ENCODE results near the gene UTP4. TPM values are rescaled to one million over a fixed set of nuclear protein-coding genes. Genes with fewer than 3 reads are reported as not detected.
"Not testable (repeated sequence)": the region's sequence is repeated elsewhere in the genome, so short reads cannot be mapped to it uniquely, and the experiment has no call there.

UTP4 gene
- total RNA-seq, 3 donors from 2014 or later = 186 to 204 (median 197) TPM

GRCh38 chr16:69115837-69116236 is 16.6 kb upstream of the UTP4 start:
- peaks cover 2% of the 10 kb centered on the region for H3K4me1 Mint-ChIP-seq (ENCODE audit: low read depth)
- H3K4me3 Mint-ChIP-seq = no peak overlapping the region
- H3K9me3 Mint-ChIP-seq = no peaks in the 10 kb centered on the region
- H3K36me3 Mint-ChIP-seq (ENCODE audit: insufficient read depth) = peaks cover 18% of the 10 kb centered on the region
- no peaks in the 10 kb centered on the region for H3K27me3 Mint-ChIP-seq (ENCODE audit: low read depth)
- DNase-seq (no peak), ATAC-seq (no peak)

GRCh38 chr16:69116256-69116875 is 16.1 kb upstream of the UTP4 start:
- no peaks in the 10 kb centered on the region for H3K9me3 Mint-ChIP-seq
- H3K4me1 Mint-ChIP-seq (ENCODE audit: low read depth) = peaks cover 2% of the 10 kb centered on the region
- H3K27me3 Mint-ChIP-seq (ENCODE audit: low read depth) = no peaks in the 10 kb centered on the region
- ATAC-seq (no peak), DNase-seq (no peak)
- H3K36me3 Mint-ChIP-seq (ENCODE audit: insufficient read depth) = peaks cover 22% of the 10 kb centered on the region
- H3K4me3 Mint-ChIP-seq = no peak overlapping the region

DNA sequence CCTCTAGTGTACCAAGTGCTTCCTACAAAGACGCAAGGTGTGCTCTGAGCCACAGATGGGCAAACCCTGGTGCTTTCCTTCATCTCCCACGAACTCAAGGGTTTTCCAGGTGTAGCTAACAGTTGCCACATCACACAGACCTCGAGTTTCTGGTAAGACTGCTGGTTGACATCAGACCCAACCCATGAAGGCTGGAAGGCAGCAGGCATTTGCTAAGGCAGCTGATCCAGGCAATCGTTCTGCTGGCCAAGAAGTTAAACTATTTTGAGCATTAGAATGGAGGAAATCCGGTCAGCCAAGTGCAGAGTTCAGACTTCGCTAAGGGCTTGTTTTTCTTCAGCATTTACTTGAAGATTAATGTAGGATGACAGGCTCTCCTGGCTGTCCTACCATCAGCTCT is 15.5 kb upstream of the UTP4 start:
- no peaks in the 10 kb centered on the region for H3K9me3 Mint-ChIP-seq
- H3K4me3 Mint-ChIP-seq = no peak overlapping the region
- no peaks in the 10 kb centered on the region for H3K27me3 Mint-ChIP-seq (ENCODE audit: low read depth)
- ATAC-seq = no peak
- H3K4me1 Mint-ChIP-seq (ENCODE audit: low read depth) = peaks cover 2% of the 10 kb centered on the region
- peaks cover 21% of the 10 kb centered on the region for H3K36me3 Mint-ChIP-seq (ENCODE audit: insufficient read depth)
- DNase-seq = no peak

GRCh38 chr16:69118468-69118867 is 14.0 kb upstream of the UTP4 start:
- Mint-ChIP-seq H3K4me1 (ENCODE audit: low read depth) (peaks cover 2% of the 10 kb centered on the region), H3K27me3 (ENCODE audit: low read depth) (no peaks in the 10 kb centered on the region), H3K9me3 (no peaks in the 10 kb centered on the region), H3K4me3 (no peak overlapping the region), H3K36me3 (ENCODE audit: insufficient read depth) (peaks cover 21% of the 10 kb centered on the region)
- ATAC-seq (no peak), DNase-seq (no peak)

DNA sequence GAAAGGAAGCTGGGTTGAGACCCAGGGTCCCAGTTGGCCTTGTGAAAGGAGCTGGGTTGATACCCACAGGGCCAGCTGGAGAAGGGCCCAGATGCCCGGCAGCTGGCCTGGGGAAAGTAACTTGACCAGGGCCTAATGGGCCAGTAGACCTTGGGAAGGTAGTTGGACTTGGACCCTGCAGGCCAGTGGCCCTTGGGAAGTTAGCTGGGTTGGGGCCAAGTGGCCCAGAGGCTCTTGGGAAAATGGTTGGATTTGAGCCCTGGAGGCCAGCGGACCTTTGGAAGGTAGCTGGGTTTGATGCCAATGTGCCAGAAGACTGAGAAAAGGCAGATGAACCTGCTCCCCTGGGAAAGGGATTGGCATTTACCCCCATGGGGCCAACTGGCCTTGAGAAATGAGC is 13.5 kb upstream of the UTP4 start:
- H3K4me1 Mint-ChIP-seq (ENCODE audit: low read depth) = peaks cover 2% of the 10 kb centered on the region
- no peak for ATAC-seq
- no peaks in the 10 kb centered on the region for H3K27me3 Mint-ChIP-seq (ENCODE audit: low read depth)
- no peak for DNase-seq
- H3K4me3 Mint-ChIP-seq = no peak overlapping the region
- no peaks in the 10 kb centered on the region for H3K9me3 Mint-ChIP-seq
- peaks cover 21% of the 10 kb centered on the region for H3K36me3 Mint-ChIP-seq (ENCODE audit: insufficient read depth)

DNA sequence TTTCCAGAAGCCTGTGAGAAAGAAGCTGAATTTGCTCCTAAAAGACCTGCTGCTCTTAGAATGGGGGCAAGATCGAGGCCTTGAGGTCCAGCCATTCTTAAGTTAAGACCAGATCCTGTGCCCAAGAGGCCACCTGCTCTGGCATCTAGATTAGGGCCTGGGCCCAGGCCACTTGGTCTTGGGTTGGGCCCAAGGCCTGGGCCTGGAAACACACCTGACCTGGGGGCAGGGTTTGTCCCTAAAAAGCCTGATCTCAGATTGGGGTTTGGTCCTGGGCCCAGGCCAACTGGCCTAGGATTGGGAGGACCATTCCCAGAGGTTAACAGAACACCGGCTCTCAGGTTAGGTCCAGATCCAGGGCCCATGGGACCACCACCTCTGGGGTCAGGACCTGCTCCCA is 12.9 kb upstream of the UTP4 start:
- Mint-ChIP-seq H3K4me3 (no peak overlapping the region), H3K27me3 (ENCODE audit: low read depth) (no peaks in the 10 kb centered on the region), H3K9me3 (no peaks in the 10 kb centered on the region), H3K4me1 (ENCODE audit: low read depth) (peaks cover 4% of the 10 kb centered on the region), H3K36me3 (ENCODE audit: insufficient read depth) (peaks cover 21% of the 10 kb centered on the region)
- ATAC-seq (no peak), DNase-seq (no peak)

DNA sequence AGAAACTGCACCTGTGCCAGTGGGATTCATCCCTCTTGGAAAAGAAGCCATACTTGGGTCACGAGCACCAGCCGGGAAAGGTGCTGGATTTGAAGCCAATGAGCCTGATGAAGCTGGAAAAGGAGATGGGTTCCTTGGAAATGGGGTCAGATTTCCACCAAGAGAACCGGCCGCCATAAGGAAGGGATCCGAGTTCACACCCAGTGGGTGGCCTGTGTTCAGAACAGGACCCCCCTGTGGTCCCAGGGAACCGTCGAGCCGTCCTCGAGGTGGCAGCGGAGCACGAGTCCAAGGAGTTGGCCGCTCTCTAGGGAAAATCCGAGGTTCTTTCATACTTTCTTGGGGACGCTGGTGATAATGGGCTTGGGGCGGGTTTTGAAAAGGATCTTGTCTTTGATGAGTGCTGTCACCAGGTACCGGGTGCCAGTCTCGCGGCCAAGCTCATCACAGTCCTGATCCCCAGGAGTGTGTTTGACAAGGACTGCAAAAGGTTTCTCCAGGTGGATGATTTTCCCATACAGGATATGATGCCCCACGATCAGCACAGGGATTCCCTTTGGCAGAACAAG is 12.3 kb upstream of the UTP4 start:
- Mint-ChIP-seq H3K4me3 (peak overlapping the region; percentile 16), H3K27me3 (ENCODE audit: low read depth) (no peaks in the 10 kb centered on the region), H3K4me1 (ENCODE audit: low read depth) (peaks cover 4% of the 10 kb centered on the region), H3K36me3 (ENCODE audit: insufficient read depth) (peaks cover 18% of the 10 kb centered on the region), H3K9me3 (no peaks in the 10 kb centered on the region)
- ATAC-seq (no peak), DNase-seq (no peak)

- peaks cover 16% of the 10 kb centered on the region for H3K36me3 Mint-ChIP-seq (ENCODE audit: insufficient read depth)
- DNase-seq (peak; percentile 53), ATAC-seq (peak; percentile 63 to 73)
- no peaks in the 10 kb centered on the region for H3K9me3 Mint-ChIP-seq
- H3K27me3 Mint-ChIP-seq (ENCODE audit: low read depth) = no peaks in the 10 kb centered on the region
- peaks cover 16% of the 10 kb centered on the region for H3K4me1 Mint-ChIP-seq (ENCODE audit: low read depth)
- H3K4me3 Mint-ChIP-seq = no peak overlapping the region
Observed at GRCh38 chr16:69123910-69124309, 8.5 kb upstream of the UTP4 start.

GRCh38 chr16:69124406-69124805 is 8.0 kb upstream of the UTP4 start:
- peaks cover 17% of the 10 kb centered on the region for H3K4me1 Mint-ChIP-seq (ENCODE audit: low read depth)
- DNase-seq; H3K9me3 Mint-ChIP-seq; H3K27me3 Mint-ChIP-seq (ENCODE audit: low read depth); H3K4me3 Mint-ChIP-seq; ATAC-seq: not testable (repeated sequence)
- peaks cover 16% of the 10 kb centered on the region for H3K36me3 Mint-ChIP-seq (ENCODE audit: insufficient read depth)

GRCh38 chr16:69124961-69125360 is 7.5 kb upstream of the UTP4 start:
- not testable (repeated sequence) for H3K27me3 Mint-ChIP-seq (ENCODE audit: low read depth); H3K9me3 Mint-ChIP-seq; ATAC-seq; H3K4me3 Mint-ChIP-seq; DNase-seq
- Mint-ChIP-seq H3K36me3 (ENCODE audit: insufficient read depth) (peaks cover 16% of the 10 kb centered on the region), H3K4me1 (ENCODE audit: low read depth) (peaks cover 23% of the 10 kb centered on the region)

DNA sequence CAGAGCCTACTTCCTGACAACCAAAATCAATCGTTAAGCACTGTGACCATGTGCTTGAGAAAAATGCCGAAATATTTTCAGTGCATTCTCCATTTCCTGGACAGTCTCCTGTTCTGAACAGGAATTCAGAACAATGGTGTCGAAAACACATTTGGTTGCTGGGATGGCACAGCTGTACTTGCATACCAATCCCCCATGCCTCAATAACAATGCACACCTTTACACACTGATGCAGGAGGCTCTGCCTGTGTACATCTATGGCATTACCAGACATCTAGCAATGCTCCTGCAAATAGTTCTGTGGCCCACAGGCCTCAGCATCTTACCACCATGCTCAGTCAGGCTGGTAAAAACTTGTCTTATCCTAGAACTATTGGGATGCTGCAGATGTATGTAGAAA is 6.2 kb upstream of the UTP4 start:
- Mint-ChIP-seq H3K9me3 (no peaks in the 10 kb centered on the region), H3K4me3 (no peak overlapping the region), H3K4me1 (ENCODE audit: low read depth) (peaks cover 34% of the 10 kb centered on the region), H3K36me3 (ENCODE audit: insufficient read depth) (peaks cover 8% of the 10 kb centered on the region), H3K27me3 (ENCODE audit: low read depth) (no peaks in the 10 kb centered on the region)
- ATAC-seq (no peak), DNase-seq (no peak)

DNA sequence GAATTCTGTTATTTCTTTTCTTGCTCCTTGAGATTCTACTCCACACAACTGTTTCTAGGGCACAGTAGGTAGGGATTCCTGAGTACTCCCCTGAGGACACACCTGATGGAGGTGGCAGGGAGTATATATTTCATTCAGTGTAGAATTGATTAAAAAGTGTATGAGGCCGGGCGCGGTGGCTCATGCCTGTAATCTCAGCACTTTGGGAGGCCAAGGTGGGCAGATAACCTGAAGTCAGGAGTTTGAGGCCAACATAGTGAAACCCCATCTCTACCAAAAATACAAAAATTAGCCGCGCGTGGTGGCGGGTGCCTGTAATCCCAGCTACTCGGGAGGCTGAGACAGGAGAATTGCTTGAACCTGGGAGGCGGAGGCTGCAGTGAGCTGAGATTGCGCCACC is 5.6 kb upstream of the UTP4 start:
- H3K9me3 Mint-ChIP-seq; H3K27me3 Mint-ChIP-seq (ENCODE audit: low read depth); DNase-seq; ATAC-seq; H3K4me3 Mint-ChIP-seq; H3K36me3 Mint-ChIP-seq (ENCODE audit: insufficient read depth): not testable (repeated sequence)
- H3K4me1 Mint-ChIP-seq (ENCODE audit: low read depth) = peaks cover 38% of the 10 kb centered on the region

DNA sequence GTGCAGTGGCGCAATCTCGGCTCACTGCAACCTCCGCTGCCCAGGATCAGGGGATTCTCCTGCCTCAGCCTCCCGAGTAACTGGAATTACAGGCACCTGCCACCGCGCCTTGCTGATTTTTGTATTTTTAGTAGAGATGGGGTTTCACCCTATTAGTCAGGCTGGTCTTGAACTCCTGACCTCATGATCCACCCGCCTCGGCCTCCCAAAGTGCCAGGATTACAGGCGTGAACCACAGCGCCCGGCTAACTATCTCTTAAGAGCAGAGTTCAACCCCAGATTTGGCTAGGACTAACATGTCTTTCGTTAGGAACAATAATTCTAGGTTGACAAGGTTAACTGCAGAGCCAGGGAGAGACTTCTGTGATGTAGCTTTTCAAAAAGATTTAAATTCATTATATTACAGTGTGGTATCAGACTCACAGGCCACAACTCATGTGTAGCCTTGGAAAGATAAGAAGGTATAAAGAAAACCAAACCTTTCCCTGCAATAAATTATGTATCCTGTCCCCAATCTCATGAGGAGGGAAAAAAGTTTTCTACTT is 4.4 kb upstream of the UTP4 start:
- Mint-ChIP-seq H3K27me3 (ENCODE audit: low read depth) (no peaks in the 10 kb centered on the region), H3K4me3 (no peak overlapping the region), H3K9me3 (no peaks in the 10 kb centered on the region), H3K36me3 (ENCODE audit: insufficient read depth) (peaks cover 7% of the 10 kb centered on the region), H3K4me1 (ENCODE audit: low read depth) (peaks cover 38% of the 10 kb centered on the region)
- ATAC-seq (no peak), DNase-seq (no peak)

DNA sequence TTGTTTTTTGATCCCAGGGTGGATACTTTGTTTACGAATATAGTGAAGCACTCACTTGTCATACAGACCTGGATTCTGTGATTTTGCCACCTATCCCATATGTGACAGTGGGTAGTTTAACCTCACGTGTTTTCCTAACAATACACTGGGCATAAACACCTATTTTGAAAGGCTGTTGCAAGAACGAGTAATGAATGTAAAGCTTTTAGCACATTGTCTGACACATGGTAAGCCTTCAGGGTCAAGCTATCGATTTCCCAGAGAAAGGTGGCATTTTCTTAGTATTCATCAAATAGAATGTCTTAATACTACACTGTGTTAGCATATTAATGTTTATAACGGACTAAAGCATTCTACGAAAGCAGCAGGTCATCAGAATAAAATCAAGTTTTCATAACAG is 2.0 kb upstream of the UTP4 start:
- ATAC-seq (no peak), DNase-seq (no peak)
- Mint-ChIP-seq H3K36me3 (ENCODE audit: insufficient read depth) (peaks cover 14% of the 10 kb centered on the region), H3K4me3 (peak overlapping the region; percentile 96), H3K9me3 (no peaks in the 10 kb centered on the region), H3K4me1 (ENCODE audit: low read depth) (peaks cover 54% of the 10 kb centered on the region), H3K27me3 (ENCODE audit: low read depth) (no peaks in the 10 kb centered on the region)

- Mint-ChIP-seq H3K36me3 (ENCODE audit: insufficient read depth) (peaks cover 14% of the 10 kb centered on the region), H3K27me3 (ENCODE audit: low read depth) (no peaks in the 10 kb centered on the region), H3K4me1 (ENCODE audit: low read depth) (peaks cover 51% of the 10 kb centered on the region), H3K4me3 (peak overlapping the region; percentile 96), H3K9me3 (no peaks in the 10 kb centered on the region)
- no peak for DNase-seq
- ATAC-seq = no peak
Observed at GRCh38 chr16:69131167-69131838, 1.1 kb upstream of the UTP4 start.
